Neural cell (in vitro differentiated cells): ENCODE data around the gene TNNT3.

ENCODE experiments used
- CTCF ChIP-seq: fragments of 450-650 bp; IDR thresholded peaks from 2 replicates; pipeline ENCODE4 v1.5.1; 2014; ENCODE audit warnings: antibody characterized with exemption, mild to moderate bottlenecking, moderate library complexity; ENCODE audit not compliant: poor library complexity, severe bottlenecking
- EP300 ChIP-seq: fragments of 450-650 bp; conservative IDR thresholded peaks from 2 replicates; pipeline ENCODE4 v1.6.1; 2014; ENCODE audit warnings: antibody characterized with exemption, mild to moderate bottlenecking, moderate library complexity; ENCODE audit not compliant: poor library complexity, severe bottlenecking
- EZH2 ChIP-seq: fragments of 200-600, 300-800 bp; shearing (Covaris generic), sonication (generic); IDR thresholded peaks from 2 replicates; pipeline ENCODE4 v1.6.1; 2014; ENCODE audit warnings: antibody characterized with exemption, low read length, borderline replicate concordance, mild to moderate bottlenecking; ENCODE audit not compliant: insufficient read depth, poor library complexity, severe bottlenecking
- MXI1 ChIP-seq: fragments of 450-650 bp; conservative IDR thresholded peaks from 2 replicates; pipeline ENCODE4 v1.6.1; 2014; ENCODE audit warnings: antibody characterized with exemption, mild to moderate bottlenecking; ENCODE audit not compliant: poor library complexity, severe bottlenecking
- POLR2AphosphoS5 ChIP-seq: IDR thresholded peaks from 2 replicates; pipeline ENCODE4 v1.6.1; 2012
- REST ChIP-seq: IDR thresholded peaks from 2 replicates; pipeline ENCODE4 v1.6.1; 2012; ENCODE audit warnings: borderline replicate concordance
- SMC3 ChIP-seq: fragments of 450-650 bp; conservative IDR thresholded peaks from 2 replicates; pipeline ENCODE4 v1.6.1; 2014; ENCODE audit warnings: antibody characterized with exemption, mild to moderate bottlenecking, moderate library complexity; ENCODE audit not compliant: poor library complexity
- TAF1 ChIP-seq: IDR thresholded peaks from 2 replicates; pipeline ENCODE4 v1.6.1; 2012; ENCODE audit warnings: low read depth

- TF ChIP-seq CTCF (no peak), EZH2 (no peak), TAF1 (no peak), REST (no peak), POLR2AphosphoS5 (no peak), EP300 (no peak), MXI1 (no peak), SMC3 (no peak)
These were observed 3.1 kb upstream of the TNNT3 start for GRCh38 chr11:1916132-1916985.
